ENCODE results near the gene TSPO.

Gene TSPO

GRCh38 chr22:43210631-43211515, 59.5 kb downstream of the TSPO start:
- no peak overlapping the region for H3K27ac ChIP-seq
- H3K36me3 ChIP-seq: no peaks in the 10 kb centered on the region
- TF ChIP-seq, protein P1, sequence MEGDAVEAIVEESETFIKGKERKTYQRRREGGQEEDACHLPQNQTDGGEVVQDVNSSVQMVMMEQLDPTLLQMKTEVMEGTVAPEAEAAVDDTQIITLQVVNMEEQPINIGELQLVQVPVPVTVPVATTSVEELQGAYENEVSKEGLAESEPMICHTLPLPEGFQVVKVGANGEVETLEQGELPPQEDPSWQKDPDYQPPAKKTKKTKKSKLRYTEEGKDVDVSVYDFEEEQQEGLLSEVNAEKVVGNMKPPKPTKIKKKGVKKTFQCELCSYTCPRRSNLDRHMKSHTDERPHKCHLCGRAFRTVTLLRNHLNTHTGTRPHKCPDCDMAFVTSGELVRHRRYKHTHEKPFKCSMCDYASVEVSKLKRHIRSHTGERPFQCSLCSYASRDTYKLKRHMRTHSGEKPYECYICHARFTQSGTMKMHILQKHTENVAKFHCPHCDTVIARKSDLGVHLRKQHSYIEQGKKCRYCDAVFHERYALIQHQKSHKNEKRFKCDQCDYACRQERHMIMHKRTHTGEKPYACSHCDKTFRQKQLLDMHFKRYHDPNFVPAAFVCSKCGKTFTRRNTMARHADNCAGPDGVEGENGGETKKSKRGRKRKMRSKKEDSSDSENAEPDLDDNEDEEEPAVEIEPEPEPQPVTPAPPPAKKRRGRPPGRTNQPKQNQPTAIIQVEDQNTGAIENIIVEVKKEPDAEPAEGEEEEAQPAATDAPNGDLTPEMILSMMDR (IDR thresholded peaks at IDR 0.05): no peak
- peaks cover 12% of the 10 kb centered on the region for H3K27me3 ChIP-seq
- H3K4me1 ChIP-seq (ENCODE audit: control insufficient read depth in 1 of 2, insufficient read depth in 1 of 2, low read depth in 1 of 2, low read length in 1 of 2): no peaks in the 10 kb centered on the region
- no peak overlapping the region for H3K4me3 ChIP-seq (ENCODE audit: low read depth in 1 of 2, low read length in 1 of 2)
- no peaks in the 10 kb centered on the region for H3K9me3 ChIP-seq

DNA sequence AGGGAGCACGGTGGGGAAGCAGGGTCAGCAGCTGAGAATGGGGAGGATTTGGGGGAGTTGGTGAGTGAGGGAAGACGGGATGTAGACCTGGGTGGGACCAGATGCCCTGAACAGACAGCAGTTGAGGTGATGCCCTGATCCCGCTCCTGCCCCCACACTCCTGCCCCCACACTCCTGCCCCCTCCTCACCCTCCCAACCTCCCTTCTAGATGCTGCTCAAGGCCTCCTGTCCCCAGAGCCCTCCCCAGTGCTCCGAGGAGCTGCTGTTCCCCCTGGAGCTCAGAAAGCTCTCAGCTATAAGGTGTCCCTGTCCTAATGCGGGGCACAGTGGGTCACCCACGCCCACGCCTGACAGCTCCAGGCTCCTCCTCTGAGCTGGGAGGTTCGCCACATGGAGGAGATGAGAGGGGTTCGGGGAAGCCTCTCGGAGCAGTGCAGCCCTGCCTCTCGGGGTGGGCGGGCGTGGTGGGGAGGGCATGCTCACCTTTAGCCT, 60.6 kb downstream of the TSPO start:
- H3K27me3 ChIP-seq: peaks cover under 1% of the 10 kb centered on the region
- TF ChIP-seq, protein P1 (IDR thresholded peaks at IDR 0.05): no peak

DNA sequence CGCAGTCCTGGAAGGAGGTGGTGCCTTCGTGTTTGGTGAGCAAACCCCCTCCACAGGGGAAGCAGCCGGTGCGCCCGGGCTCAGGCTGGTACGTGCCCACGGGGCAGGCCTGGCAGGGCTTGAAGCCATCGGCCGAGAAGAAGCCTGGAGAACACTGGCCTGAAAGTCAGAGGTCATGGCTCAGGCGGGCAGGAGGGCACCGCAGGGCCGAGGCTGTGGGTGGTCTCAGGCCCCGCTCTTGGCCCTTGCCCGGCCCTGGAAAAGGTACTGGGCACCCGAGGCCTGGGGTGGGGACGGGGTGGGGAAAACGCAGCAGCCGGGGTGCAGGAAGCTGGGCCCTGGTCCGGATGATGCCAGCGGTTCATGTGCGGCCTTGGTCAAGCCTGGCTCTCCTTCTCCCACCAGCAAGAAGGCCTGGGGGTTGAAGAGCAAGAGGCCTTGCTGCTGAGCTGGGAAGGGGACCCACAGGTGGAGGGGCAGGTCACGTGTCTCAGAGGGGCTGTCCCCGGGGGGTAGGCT, 61.1 kb downstream of the TSPO start:
- H3K4me1 ChIP-seq (ENCODE audit: control insufficient read depth in 1 of 2, insufficient read depth in 1 of 2, low read depth in 1 of 2, low read length in 1 of 2): no peaks in the 10 kb centered on the region
- H3K36me3 ChIP-seq: no peaks in the 10 kb centered on the region

More for the DNA sequence above, 60.6 kb downstream of the TSPO start:
- Histone ChIP-seq H3K4me3 (ENCODE audit: low read depth in 1 of 2, low read length in 1 of 2) (no peak overlapping the region), H3K36me3 (no peaks in the 10 kb centered on the region), H3K27ac (no peak overlapping the region), H3K4me1 (ENCODE audit: control insufficient read depth in 1 of 2, insufficient read depth in 1 of 2, low read depth in 1 of 2, low read length in 1 of 2) (no peaks in the 10 kb centered on the region), H3K9me3 (no peaks in the 10 kb centered on the region)

More for the DNA sequence above, 61.1 kb downstream of the TSPO start:
- Histone ChIP-seq H3K27me3 (no peaks in the 10 kb centered on the region), H3K9me3 (no peaks in the 10 kb centered on the region), H3K4me3 (ENCODE audit: low read depth in 1 of 2, low read length in 1 of 2) (no peak overlapping the region), H3K27ac (no peak overlapping the region)
- TF ChIP-seq, protein P1 (IDR thresholded peaks at IDR 0.05): no peak

Data from neutrophil (primary cell).